GM18505 (cell line): ENCODE data around the gene ANAPC16.

Experiments used
- ATAC-seq: cut with Tn5 transposase; IDR thresholded peaks from one replicate; pipeline ENCODE4 v1.9.1; 2021; ENCODE audit not compliant: unreplicated experiment
- POLR2A ChIP-seq: IDR thresholded peaks from 4 replicates; pipeline ENCODE4 v1.6.1; 2011; ENCODE audit warnings: borderline replicate concordance; ENCODE audit not compliant: insufficient read depth, insufficient read length; ENCODE audit errors: extremely low read depth

ANAPC16 gene

DNA sequence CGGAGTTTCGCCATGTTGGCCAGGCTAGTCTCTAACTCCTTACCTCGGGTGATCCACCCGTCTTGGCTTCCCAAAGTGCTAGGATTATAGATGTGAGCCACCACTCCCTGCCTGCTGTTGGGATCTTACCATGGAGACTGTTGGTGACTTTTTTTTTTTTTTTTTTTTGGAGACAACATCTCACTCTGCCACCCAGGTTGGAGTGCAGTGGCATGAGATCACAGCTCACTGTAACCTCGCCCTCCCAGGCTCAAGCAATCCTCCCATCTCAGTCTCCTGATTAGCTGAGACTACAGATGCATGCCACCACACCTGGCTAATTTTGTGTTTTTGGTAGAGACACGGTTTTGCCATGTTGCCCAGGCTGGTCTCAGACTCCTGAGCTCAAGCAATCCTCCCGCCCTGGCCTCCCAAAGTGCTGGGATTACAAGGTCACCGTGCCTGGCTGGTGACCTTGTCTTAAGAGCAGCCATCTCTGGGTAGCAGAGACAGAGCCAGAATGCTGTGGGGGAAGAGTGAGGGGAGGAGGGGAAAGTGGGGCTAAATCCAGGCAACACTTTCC, 26.0 kb downstream of the ANAPC16 start:
- no peak for TF ChIP-seq POLR2A
- no peak for ATAC-seq

DNA sequence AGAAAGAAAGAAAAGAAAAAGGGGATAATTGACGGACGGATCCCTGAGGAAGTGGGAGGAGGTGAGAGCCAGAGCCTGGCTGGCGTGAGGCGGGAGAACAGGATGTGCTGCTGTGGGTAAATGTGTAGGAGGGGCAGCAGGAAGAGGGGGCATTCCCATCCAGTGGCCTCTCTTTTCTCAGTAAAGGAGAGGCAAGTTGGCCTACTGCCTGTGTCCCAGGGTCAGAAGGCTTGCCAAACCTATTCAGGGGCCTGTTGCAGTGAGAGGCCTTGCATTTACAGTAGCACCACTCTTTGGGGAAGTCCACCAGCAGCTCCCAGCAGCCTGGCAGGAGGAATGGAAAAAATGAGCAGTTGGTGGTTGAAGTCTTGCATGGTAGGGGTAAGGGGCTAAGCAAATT, 26.9 kb downstream of the ANAPC16 start:
- ATAC-seq, result no peak
- no peak for TF ChIP-seq POLR2A

DNA sequence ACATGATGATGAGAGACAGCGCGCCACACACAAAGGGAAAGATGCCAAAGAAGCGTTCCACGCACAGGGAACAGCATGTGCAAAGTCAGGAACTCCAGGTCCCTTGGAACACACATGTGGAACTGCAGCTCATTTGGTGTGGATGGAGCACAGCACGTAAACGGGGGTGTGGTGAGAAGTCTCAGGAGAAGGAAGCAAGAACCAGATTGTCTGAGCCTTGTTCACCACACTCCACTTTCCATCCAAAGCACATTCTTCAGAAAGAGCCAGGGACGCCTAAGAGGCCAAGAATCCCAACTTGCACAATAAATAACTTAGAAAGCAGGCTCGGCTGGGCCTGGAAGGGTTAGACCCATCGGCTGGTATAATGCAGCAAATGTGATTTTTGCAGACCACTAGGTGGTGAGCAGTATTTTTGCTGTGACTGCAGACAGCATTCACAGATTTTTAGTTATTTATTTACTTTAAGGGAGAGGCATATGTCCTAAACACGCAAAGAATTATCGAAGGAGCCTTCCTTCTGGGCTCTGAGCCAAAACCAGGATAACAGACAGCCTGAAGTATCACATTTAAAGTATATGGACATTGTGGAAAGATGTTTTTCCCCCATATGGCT, 28.1 kb downstream of the ANAPC16 start:
- no peak for ATAC-seq
- TF ChIP-seq POLR2A, result no peak

DNA sequence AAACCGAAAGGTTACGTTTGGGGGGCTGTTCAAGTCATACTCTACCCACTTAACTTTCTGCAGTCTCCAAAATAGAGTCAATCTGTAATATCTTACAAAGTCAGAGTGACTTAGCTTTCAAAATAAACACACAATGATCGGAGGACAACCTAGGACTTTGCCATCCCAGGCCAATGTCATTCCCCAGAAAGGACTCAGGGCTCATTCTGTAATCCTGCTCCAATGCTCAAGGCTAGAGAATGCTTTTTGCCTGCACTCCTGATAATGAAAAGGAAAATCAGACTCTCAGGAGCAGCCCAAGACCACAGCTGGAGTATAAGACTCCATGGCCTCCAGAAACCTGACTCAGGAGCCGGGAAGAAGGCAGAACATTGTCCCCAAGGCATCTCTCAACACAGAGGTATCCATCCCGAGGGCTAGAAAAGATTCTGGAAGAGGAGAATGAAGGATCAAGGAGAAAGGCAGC, 28.8 kb downstream of the ANAPC16 start:
- ATAC-seq, result no peak
- TF ChIP-seq POLR2A, result no peak

DNA sequence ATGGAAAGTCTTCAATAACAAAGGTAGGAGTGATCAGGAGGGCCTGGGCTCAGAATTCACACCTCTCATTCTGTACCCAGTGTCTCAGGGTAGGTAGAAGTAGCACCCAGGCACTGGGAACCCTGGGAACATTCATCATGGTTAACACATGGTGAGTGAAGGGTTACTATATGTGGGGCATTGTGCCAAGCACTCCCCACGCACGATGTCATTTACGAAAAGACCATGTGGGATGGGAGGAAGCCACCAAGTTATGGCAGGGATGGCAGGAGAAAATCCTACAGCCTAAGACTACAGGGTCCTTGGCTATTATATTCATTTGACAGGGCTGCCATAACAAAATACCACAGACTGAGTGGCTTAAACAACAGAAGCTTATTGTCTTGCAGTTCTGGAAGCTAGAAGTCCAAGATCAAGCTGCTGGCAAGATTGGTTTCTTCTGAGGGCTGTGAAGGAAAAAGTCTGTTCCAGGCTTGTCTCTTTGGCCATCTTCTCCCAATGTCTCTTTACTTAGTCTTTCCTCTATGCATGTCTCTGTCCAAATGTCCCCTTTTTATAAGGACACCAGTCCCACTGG, 30.2 kb downstream of the ANAPC16 start:
- no peak for ATAC-seq
- no peak for TF ChIP-seq POLR2A

DNA sequence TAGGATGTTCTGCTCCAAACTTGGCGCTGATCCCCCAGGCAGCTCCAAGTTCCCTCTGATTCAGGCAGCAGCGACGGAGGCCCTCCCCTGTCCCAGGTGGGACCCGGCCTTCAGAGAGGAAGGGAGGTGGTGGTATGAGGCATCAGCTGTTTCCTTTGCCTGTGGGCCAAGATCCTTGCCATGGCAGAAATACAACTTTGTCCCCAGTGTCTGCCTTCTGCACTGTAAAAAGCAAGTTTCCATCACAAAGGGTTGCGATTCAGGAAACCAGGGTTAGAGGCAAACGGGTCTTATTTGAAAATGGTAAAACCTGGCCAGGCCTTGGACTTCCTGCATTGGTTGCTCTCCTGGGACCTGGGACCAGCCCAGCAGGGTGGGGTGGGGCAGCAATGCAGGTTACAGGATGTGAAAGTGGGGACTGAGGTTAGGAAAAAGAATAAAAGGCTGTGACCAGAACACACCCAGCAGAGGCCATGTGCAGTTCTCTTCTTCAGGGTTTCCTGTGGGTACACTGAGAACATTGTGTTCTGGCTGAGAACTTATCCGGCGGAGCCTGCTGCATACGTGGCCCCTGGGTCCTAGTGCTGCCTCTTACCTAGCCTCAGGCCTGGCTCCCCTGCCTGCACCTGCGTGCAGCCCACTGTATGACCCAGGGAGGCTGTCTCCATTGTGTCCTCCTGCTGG, 32.8 kb downstream of the ANAPC16 start:
- ATAC-seq, result peak; percentile 80
- TF ChIP-seq POLR2A, result peak; percentile 91

DNA sequence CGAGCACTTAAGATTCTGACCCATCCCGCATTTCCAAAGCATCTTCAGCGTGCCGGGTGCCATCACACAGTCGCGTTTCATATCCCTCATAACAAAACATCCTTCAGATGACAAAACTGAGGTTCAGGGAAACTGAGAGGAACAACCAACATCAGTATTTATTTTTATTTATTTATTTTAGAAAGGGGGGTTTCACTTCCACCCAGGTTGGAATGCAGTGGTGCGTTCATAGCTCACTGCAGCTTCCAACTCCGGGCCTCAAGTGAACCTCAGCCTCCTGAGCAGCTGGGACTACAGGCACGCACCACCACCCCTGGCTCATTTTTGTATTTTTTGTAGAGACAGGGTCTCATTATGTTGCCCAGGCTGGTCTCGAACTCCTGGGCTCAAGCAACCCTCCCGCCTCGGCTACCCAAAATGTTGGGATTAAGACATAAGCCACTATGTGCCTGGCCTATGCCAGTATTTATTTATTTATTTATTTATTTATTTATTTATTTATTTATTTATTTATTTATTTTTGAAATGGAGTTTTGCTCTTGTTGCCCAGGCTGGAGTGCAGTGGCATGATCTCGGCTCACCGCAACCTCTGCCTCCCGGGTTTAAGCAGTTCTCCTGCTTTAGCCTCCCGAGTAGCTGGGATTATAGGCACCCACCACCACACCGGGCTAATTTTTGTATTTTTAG, 33.5 kb downstream of the ANAPC16 start:
- ATAC-seq, result peak; percentile 21

DNA sequence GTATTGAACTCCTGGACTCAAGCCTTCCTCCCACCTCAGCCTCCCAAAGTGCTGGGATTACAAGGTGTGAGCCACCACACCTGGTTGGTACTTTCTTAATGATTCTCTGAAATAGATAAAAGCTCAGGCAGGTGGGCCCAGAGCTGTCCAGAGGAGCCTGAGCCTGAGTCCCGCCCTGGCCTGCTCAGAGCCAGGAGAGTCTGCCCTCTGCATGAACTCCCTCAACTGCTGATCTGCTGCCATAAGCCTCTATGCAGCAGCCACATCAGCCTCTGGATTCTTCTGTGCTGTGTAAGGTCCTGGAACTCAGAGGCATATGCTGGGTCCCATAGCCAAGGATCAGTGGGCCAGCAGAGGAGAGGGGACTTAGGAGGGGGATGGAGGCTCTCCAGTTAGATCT, 34.9 kb downstream of the ANAPC16 start:
- TF ChIP-seq POLR2A, result no peak
- ATAC-seq, result no peak

DNA sequence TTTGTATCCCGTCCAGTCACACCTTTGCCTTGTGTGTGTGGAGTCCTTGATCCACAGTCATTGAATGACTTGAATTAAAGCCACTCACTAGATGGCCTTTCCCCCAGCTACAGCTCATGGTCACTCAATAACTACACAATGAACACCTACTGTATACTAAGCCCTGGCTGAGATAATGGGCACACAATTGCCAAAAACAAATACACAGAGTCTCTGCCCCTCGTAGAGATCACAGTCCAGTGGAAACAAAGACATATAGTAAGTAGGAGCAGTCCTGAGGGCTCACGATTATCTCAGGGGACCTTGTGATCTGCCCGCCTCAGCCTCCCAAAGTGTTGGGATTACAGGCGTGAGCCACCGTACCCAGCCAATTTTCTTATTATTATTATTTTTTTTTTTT, 35.8 kb downstream of the ANAPC16 start:
- no peak for ATAC-seq

DNA sequence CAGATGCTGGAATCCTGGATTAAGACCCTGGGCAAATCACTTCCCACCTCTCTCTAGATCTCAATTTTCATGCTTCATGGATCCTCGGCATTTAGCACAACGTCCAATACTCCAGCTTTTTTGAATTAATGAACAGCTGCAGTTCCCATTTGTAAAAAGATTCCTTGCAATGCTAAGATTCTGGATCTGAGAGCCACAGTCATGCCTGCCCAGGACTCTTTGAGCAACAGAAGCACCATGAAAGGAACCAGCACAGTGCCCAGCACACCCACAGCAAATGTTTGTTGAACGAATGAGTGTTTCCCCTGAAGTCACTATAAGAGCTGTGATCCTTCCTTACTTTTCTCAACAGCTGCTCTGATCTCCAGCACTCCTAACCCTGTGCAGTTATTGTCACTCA, 37.2 kb downstream of the ANAPC16 start:
- no peak for ATAC-seq
- no peak for TF ChIP-seq POLR2A

More for the DNA sequence above, 35.8 kb downstream of the ANAPC16 start:
- TF ChIP-seq POLR2A, result no peak

DNA sequence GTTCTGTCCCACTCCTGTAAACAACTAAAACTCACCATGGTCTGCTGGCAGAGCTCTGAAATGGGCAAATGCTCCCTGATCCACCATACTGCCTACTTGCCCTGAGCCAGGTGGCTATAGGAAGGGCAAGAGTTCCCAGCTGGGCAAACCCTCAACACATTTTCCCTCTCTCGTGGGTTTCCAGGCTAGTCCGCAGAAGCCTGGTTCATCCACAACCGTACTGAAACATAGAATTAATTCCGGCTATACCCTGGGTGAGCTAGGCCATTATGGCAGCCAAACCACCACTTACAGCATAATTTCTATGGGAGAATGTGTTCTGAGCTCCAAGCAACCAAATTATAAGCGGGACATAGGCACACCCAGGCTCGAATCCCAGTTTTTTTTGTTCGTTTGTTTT, 37.8 kb downstream of the ANAPC16 start:
- no peak for TF ChIP-seq POLR2A
- ATAC-seq, result no peak

DNA sequence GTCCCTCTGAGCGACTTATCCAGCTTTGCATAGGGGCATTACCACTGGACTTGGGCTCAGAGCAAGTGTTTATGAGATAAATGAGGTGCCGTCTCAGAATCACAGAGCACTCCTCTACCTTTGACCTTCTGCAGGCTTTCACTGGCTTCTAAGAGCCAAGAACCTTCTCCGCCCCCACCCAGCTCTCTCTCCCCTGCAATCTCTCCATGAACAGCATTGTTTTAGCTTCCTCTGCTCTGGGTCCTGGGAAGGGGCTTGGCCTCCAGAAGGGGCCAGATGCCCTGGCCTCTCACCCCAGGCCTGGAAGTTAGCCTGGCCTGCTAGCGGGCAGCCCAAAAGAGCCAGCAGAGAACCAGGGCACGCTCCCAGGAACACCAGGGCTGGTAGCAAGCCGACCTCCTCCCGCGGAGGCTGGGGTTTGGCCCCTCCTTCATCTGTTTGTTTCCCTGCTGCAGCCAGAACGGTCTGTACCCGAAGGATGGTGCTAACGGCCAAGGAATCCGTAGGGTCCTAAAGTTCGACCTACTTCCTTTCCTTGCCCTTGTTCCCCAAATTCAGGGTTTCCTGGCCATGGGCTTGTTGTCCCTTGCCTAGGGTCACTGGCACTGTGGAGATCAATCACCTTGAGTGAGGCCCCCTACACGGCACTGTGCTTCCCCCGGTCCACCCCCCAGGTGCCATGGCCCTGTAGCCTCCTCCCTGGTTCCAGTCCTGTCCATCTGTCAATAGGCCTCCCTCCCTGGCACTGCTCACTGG, 39.2 kb downstream of the ANAPC16 start:
- no peak for TF ChIP-seq POLR2A
- ATAC-seq, result no peak
